GM12878 (cell line): ENCODE results near the gene TSPAN5.

Source experiments
- CBX3 ChIP-seq: fragments of 200-600 bp; sonication (generic); IDR thresholded peaks from 2 replicates; pipeline ENCODE4 v1.6.1; 2016; ENCODE audit warnings: low read depth, borderline replicate concordance
- NRF1 ChIP-seq: conservative IDR thresholded peaks from 2 replicates; pipeline ENCODE4 v1.6.1; 2011; ENCODE audit warnings: mild to moderate bottlenecking, low read depth, low read length, improper control_type of control experiment
- RCOR1 ChIP-seq: conservative IDR thresholded peaks from 2 replicates; pipeline ENCODE4 v1.6.1; 2012; ENCODE audit warnings: low read depth, low read length, improper control_type of control experiment
- SMC3 ChIP-seq: IDR thresholded peaks from 2 replicates; pipeline ENCODE4 v1.6.1; 2011; ENCODE audit warnings: low read length, improper control_type of control experiment, borderline replicate concordance
- SP1 ChIP-seq: IDR thresholded peaks from one replicate; pipeline ENCODE4 v1.6.1; 2011; ENCODE audit warnings: low read depth, low read length
- SPI1 ChIP-seq: IDR thresholded peaks from 2 replicates; pipeline ENCODE4 v1.6.1; 2011; ENCODE audit warnings: low read depth, mild to moderate bottlenecking, low read length, moderate library complexity, borderline replicate concordance; ENCODE audit not compliant: insufficient read depth
- ZNF24 ChIP-seq: fragments of 450-650 bp; IDR thresholded peaks from 2 replicates; pipeline ENCODE4 v1.6.1; 2017; ENCODE audit warnings: antibody characterized with exemption, mild to moderate bottlenecking
- ZSCAN29 ChIP-seq: fragments of 450-650 bp; IDR thresholded peaks from 2 replicates; pipeline ENCODE4 v1.6.1; 2017; ENCODE audit warnings: mild to moderate bottlenecking, moderate library complexity
- TF ChIP-seq, protein P1 (sequence below): IDR thresholded peaks from 2 replicates; pipeline ENCODE4 v1.6.1; 2012; ENCODE audit warnings: mild to moderate bottlenecking, low read depth, low read length
- TF ChIP-seq, protein P2 (sequence below), 3 experiments: IDR thresholded peaks in 2 of 3; conservative IDR thresholded peaks in 1 of 3; 2 replicates each; pipeline ENCODE4 v1.5.1; 2011; ENCODE audit warnings: low read depth in 3 of 3, low read length in 3 of 3, mild to moderate bottlenecking in 3 of 3, control low read depth in 2 of 3, moderate library complexity in 2 of 3, inconsistent platforms in 1 of 3, mixed read lengths in 1 of 3; ENCODE audit not compliant: control insufficient read depth in 2 of 3, insufficient read depth in 1 of 3; ENCODE audit errors: extremely low read depth in 1 of 3
- TF ChIP-seq, protein P3 (sequence below): IDR thresholded peaks from 2 replicates; pipeline ENCODE4 v1.6.1; 2011; ENCODE audit warnings: low read depth, low read length, improper control_type of control experiment, borderline replicate concordance
- TF ChIP-seq, protein P4 (sequence below): IDR thresholded peaks from 2 replicates; pipeline ENCODE4 v1.6.1; 2011; ENCODE audit warnings: borderline replicate concordance, low read depth, mild to moderate bottlenecking, moderate library complexity, mixed read lengths, low read length; ENCODE audit not compliant: insufficient read depth; ENCODE audit errors: extremely low read length

DNA sequence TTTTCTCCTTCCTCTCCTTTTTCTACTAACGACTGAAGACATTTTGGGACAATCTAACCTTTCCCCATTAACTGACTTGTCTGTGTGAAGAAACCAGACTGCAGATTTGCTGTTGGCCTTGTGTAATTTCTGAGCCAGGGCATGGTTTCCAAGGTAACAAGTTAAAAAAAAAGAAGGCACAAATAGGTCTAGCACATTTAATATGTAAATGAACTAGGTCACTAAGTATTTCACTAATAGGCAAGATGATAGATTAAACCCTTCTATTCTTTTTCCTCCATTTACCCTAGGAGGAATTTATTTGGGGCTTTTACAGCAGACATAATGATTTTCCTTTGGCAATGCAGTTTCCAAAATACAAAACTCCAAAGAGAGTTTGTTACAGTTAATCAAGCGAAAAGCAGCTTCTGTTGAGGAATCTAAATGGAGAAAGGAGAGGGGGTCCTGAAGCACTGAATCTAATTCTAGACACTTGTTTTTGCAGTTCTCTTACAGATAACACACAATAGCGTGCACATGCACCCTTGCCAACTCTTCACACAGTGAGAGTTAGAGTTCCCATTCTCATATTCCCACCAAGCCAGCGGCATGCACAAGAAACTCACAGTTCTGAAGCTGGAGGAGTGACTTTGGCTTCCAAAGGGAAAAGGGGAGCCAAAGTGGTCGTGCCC is 72.0 kb downstream of the TSPAN5 start:
- TF ChIP-seq, protein P1, sequence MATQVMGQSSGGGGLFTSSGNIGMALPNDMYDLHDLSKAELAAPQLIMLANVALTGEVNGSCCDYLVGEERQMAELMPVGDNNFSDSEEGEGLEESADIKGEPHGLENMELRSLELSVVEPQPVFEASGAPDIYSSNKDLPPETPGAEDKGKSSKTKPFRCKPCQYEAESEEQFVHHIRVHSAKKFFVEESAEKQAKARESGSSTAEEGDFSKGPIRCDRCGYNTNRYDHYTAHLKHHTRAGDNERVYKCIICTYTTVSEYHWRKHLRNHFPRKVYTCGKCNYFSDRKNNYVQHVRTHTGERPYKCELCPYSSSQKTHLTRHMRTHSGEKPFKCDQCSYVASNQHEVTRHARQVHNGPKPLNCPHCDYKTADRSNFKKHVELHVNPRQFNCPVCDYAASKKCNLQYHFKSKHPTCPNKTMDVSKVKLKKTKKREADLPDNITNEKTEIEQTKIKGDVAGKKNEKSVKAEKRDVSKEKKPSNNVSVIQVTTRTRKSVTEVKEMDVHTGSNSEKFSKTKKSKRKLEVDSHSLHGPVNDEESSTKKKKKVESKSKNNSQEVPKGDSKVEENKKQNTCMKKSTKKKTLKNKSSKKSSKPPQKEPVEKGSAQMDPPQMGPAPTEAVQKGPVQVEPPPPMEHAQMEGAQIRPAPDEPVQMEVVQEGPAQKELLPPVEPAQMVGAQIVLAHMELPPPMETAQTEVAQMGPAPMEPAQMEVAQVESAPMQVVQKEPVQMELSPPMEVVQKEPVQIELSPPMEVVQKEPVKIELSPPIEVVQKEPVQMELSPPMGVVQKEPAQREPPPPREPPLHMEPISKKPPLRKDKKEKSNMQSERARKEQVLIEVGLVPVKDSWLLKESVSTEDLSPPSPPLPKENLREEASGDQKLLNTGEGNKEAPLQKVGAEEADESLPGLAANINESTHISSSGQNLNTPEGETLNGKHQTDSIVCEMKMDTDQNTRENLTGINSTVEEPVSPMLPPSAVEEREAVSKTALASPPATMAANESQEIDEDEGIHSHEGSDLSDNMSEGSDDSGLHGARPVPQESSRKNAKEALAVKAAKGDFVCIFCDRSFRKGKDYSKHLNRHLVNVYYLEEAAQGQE = no peak
- TF ChIP-seq ZSCAN29 (no peak), SMC3 (no peak), ZNF24 (no peak), NRF1 (no peak), SPI1 (no peak), CBX3 (no peak), RCOR1 (no peak), SP1 (no peak)
- TF ChIP-seq, protein P2, sequence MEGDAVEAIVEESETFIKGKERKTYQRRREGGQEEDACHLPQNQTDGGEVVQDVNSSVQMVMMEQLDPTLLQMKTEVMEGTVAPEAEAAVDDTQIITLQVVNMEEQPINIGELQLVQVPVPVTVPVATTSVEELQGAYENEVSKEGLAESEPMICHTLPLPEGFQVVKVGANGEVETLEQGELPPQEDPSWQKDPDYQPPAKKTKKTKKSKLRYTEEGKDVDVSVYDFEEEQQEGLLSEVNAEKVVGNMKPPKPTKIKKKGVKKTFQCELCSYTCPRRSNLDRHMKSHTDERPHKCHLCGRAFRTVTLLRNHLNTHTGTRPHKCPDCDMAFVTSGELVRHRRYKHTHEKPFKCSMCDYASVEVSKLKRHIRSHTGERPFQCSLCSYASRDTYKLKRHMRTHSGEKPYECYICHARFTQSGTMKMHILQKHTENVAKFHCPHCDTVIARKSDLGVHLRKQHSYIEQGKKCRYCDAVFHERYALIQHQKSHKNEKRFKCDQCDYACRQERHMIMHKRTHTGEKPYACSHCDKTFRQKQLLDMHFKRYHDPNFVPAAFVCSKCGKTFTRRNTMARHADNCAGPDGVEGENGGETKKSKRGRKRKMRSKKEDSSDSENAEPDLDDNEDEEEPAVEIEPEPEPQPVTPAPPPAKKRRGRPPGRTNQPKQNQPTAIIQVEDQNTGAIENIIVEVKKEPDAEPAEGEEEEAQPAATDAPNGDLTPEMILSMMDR (IDR thresholded peaks at IDR 0.05 in 2 of 3, conservative IDR thresholded peaks at IDR 0.05 in 1 of 3; ENCODE audit: control insufficient read depth in 2 of 3, extremely low read depth in 1 of 3, insufficient read depth in 1 of 3, low read depth in 3 of 3, low read length in 3 of 3) = no peak
- TF ChIP-seq, protein P3, sequence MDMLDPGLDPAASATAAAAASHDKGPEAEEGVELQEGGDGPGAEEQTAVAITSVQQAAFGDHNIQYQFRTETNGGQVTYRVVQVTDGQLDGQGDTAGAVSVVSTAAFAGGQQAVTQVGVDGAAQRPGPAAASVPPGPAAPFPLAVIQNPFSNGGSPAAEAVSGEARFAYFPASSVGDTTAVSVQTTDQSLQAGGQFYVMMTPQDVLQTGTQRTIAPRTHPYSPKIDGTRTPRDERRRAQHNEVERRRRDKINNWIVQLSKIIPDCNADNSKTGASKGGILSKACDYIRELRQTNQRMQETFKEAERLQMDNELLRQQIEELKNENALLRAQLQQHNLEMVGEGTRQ = no peak
- TF ChIP-seq, protein P4, sequence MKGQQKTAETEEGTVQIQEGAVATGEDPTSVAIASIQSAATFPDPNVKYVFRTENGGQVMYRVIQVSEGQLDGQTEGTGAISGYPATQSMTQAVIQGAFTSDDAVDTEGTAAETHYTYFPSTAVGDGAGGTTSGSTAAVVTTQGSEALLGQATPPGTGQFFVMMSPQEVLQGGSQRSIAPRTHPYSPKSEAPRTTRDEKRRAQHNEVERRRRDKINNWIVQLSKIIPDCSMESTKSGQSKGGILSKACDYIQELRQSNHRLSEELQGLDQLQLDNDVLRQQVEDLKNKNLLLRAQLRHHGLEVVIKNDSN = no peak
